A549 (cell line): ENCODE results near the gene SEPHS1. TPM values are rescaled to one million over a fixed set of nuclear protein-coding genes. Genes with fewer than 3 reads are reported as not detected.

Experiments used
- BCL3 ChIP-seq: fragments of >200 bp; sonication (Bioruptor Twin); formaldehyde crosslinking; IDR thresholded peaks from 3 replicates; pipeline ENCODE4 v1.6.1; 2016
- CBX8 ChIP-seq: fragments of 200-600 bp; sonication (generic); IDR thresholded peaks from 2 replicates; pipeline ENCODE4 v1.6.1; 2016
- CEBPB ChIP-seq, 2 experiments: fragments of >200 bp in 1 of 2; sonication (Bioruptor Twin) in 1 of 2; formaldehyde crosslinking in 1 of 2; IDR thresholded peaks; 2 replicates each; pipeline ENCODE4 v1.6.1; 2012 to 2016
- E2F6 ChIP-seq: IDR thresholded peaks from 2 replicates; pipeline ENCODE4 v1.6.1; 2012; ENCODE audit warnings: low read depth, borderline replicate concordance
- EHF ChIP-seq: fragments of 250-450 bp; sonication (Bioruptor Pico); IDR thresholded peaks from 2 replicates; pipeline ENCODE4 v1.5.0; 2020; ENCODE audit warnings: mild to moderate bottlenecking
- ELK1 ChIP-seq: fragments of 150-350 bp; IDR thresholded peaks from 2 replicates; pipeline ENCODE4 v1.6.1; 2014; ENCODE audit warnings: low read depth, mild to moderate bottlenecking, low read length
- EP300 ChIP-seq, 2 experiments: fragments of >200 bp; sonication (Bioruptor Twin); formaldehyde crosslinking; IDR thresholded peaks; 2 replicates in 1 of 2; 3 replicates in 1 of 2; pipeline ENCODE4 v1.6.1; 2016 to 2017
- ESRRA ChIP-seq: fragments of 150-350 bp; IDR thresholded peaks from 2 replicates; pipeline ENCODE4 v1.6.1; 2014; ENCODE audit warnings: mild to moderate bottlenecking, low read length, borderline replicate concordance
- FOSB ChIP-seq: fragments of 250-450 bp; sonication (Bioruptor Pico); IDR thresholded peaks from 2 replicates; pipeline ENCODE4 v1.5.0; 2020; ENCODE audit warnings: mild to moderate bottlenecking, moderate library complexity
- FOSL2 ChIP-seq, 2 experiments: fragments of 450-650 bp in 1 of 2; fragments of >200 bp in 1 of 2; sonication (Bioruptor Twin) in 1 of 2; formaldehyde crosslinking; IDR thresholded peaks; 2 replicates each; pipeline versions ENCODE4 v1.5.0 to v1.6.1; 2016 to 2020; ENCODE audit warnings: mild to moderate bottlenecking in 1 of 2, moderate library complexity in 1 of 2
- FOXS1 ChIP-seq: fragments of 250-450 bp; sonication (Bioruptor Pico); IDR thresholded peaks from 2 replicates; pipeline ENCODE4 v1.5.0; 2020; ENCODE audit warnings: mild to moderate bottlenecking, moderate library complexity
- GATA3 ChIP-seq: IDR thresholded peaks from 2 replicates; pipeline ENCODE4 v1.6.1; 2012; ENCODE audit warnings: borderline replicate concordance
- HEYL ChIP-seq: fragments of 250-450 bp; sonication (Bioruptor Pico); IDR thresholded peaks from 2 replicates; pipeline ENCODE4 v1.8.0; 2021; ENCODE audit warnings: mild to moderate bottlenecking, moderate library complexity
- HOXA7 ChIP-seq: fragments of 250-450 bp; sonication (Bioruptor Pico); IDR thresholded peaks from 2 replicates; pipeline ENCODE4 v1.5.0; 2020; ENCODE audit warnings: mild to moderate bottlenecking, moderate library complexity
- HOXB13 ChIP-seq: fragments of 250-450 bp; sonication (Bioruptor Pico); IDR thresholded peaks from 2 replicates; pipeline ENCODE4 v1.5.0; 2020; ENCODE audit warnings: low read depth, mild to moderate bottlenecking, moderate library complexity
- JUN ChIP-seq, 2 experiments: fragments of >200 bp; sonication (Bioruptor Twin); formaldehyde crosslinking; IDR thresholded peaks; 2 replicates in 1 of 2; 3 replicates in 1 of 2; pipeline ENCODE4 v1.6.1; 2016 to 2017
- KDM1A ChIP-seq: fragments of 200-600 bp; sonication (generic); IDR thresholded peaks from 2 replicates; pipeline ENCODE4 v1.6.1; 2016; ENCODE audit warnings: low read depth, mild to moderate bottlenecking
- KDM5A ChIP-seq: fragments of 200-600 bp; sonication (generic); IDR thresholded peaks from 2 replicates; pipeline ENCODE4 v1.6.1; 2016; ENCODE audit warnings: antibody characterized with exemption, mild to moderate bottlenecking
- MAFK ChIP-seq: fragments of 450-650 bp; IDR thresholded peaks from 2 replicates; pipeline ENCODE4 v1.6.1; 2014; ENCODE audit not compliant: partially characterized antibody
- MAZ ChIP-seq: fragments of 150-350 bp; IDR thresholded peaks from 2 replicates; pipeline ENCODE4 v1.6.1; 2014; ENCODE audit warnings: antibody characterized with exemption, low read depth, low read length, borderline replicate concordance
- NFE2L2 ChIP-seq: fragments of 150-350 bp; conservative IDR thresholded peaks from 2 replicates; pipeline ENCODE4 v1.6.1; 2014; ENCODE audit warnings: low read length
- NR3C1 ChIP-seq: fragments of >200 bp; sonication (Bioruptor Twin); formaldehyde crosslinking; IDR thresholded peaks from 3 replicates; pipeline ENCODE4 v1.6.1; 2017
- PHF8 ChIP-seq: fragments of 200-600 bp; sonication (generic); IDR thresholded peaks from 2 replicates; pipeline ENCODE4 v1.6.1; 2016; ENCODE audit warnings: low read depth, mild to moderate bottlenecking, antibody characterized with exemption, moderate library complexity, borderline replicate concordance
- POLR2A ChIP-seq: IDR thresholded peaks from 2 replicates; pipeline ENCODE4 v1.6.1; 2012; ENCODE audit warnings: mild to moderate bottlenecking, low read length
- POLR2AphosphoS2 ChIP-seq: conservative IDR thresholded peaks from 2 replicates; pipeline ENCODE4 v1.6.1; 2012; ENCODE audit warnings: low read length, improper control_type of control experiment, inconsistent platforms
- RFX5 ChIP-seq: fragments of 450-650 bp; IDR thresholded peaks from 2 replicates; pipeline ENCODE4 v1.7.1; 2014; ENCODE audit warnings: antibody characterized with exemption, mild to moderate bottlenecking, moderate library complexity
- RNF2 ChIP-seq: fragments of 200-600 bp; sonication (generic); IDR thresholded peaks from 2 replicates; pipeline ENCODE4 v1.6.1; 2016; ENCODE audit warnings: low read depth, mild to moderate bottlenecking, antibody characterized with exemption, moderate library complexity, borderline replicate concordance
- SMC3 ChIP-seq: fragments of >200 bp; sonication (Bioruptor Twin); formaldehyde crosslinking; IDR thresholded peaks from 3 replicates; pipeline ENCODE4 v1.6.1; 2018; ENCODE audit warnings: inconsistent platforms
- TFCP2L1 ChIP-seq: fragments of 250-450 bp; sonication (Bioruptor Pico); IDR thresholded peaks from 2 replicates; pipeline ENCODE4 v1.5.0; 2021; ENCODE audit warnings: mild to moderate bottlenecking
- TP53 ChIP-seq: fragments of 250-450 bp; sonication (Bioruptor Pico); IDR thresholded peaks from 2 replicates; pipeline ENCODE4 v1.5.0; 2021; ENCODE audit warnings: mild to moderate bottlenecking, moderate library complexity
- USF2 ChIP-seq: fragments of 450-650 bp; IDR thresholded peaks from 2 replicates; pipeline ENCODE4 v1.6.1; 2014; ENCODE audit warnings: antibody characterized with exemption
- ZFP36 ChIP-seq: fragments of 450-650 bp; IDR thresholded peaks from 2 replicates; pipeline ENCODE4 v1.6.1; 2014; ENCODE audit warnings: borderline replicate concordance; ENCODE audit not compliant: partially characterized antibody
- ZNF302 ChIP-seq: fragments of 250-450 bp; sonication (Bioruptor Pico); IDR thresholded peaks from 2 replicates; pipeline ENCODE4 v1.9.0; 2021; ENCODE audit warnings: inconsistent platforms, mild to moderate bottlenecking, moderate library complexity
- polyA plus RNA-seq, 4 experiments: library from polyadenylated mRNA; depleted of rRNA in 3 of 4; stranded (reverse); fragments of >200 nt; fragmentation: RNase III in 1 of 4; extraction: RNeasy Plus Mini Kit Qiagen cat#74134 plus additional on column Dnase treatment in 1 of 4; gene quantifications; 2 replicates in 3 of 4; 3 replicates in 1 of 4; pipeline ENCODE4 v1.2.3, GENCODE V29; 2011 to 2017
- TF ChIP-seq, protein P1 (sequence below): fragments of 250-450 bp; sonication (Bioruptor Pico); IDR thresholded peaks from 2 replicates; pipeline ENCODE4 v1.5.0; 2021; ENCODE audit warnings: mild to moderate bottlenecking, moderate library complexity, borderline replicate concordance
- TF ChIP-seq, protein P2 (sequence below): fragments of 250-450 bp; sonication (Bioruptor Pico); IDR thresholded peaks from 2 replicates; pipeline ENCODE4 v1.5.0; 2020; ENCODE audit warnings: low read depth, mild to moderate bottlenecking, moderate library complexity
- TF ChIP-seq, protein P3 (sequence below): fragments of >200 bp; sonication (Bioruptor Twin); formaldehyde crosslinking; IDR thresholded peaks from 2 replicates; pipeline ENCODE4 v1.6.1; 2016
- TF ChIP-seq, protein P4 (sequence below): IDR thresholded peaks from 2 replicates; pipeline ENCODE4 v1.6.1; 2012

Gene SEPHS1
- polyA plus RNA-seq, 2 of the 4 experiments (the other 2 are of a cell fraction), result 71.4 to 124 TPM

GRCh38 chr10:13299437-13300287 lies 48.4 kb downstream of the SEPHS1 start, which contains the start of gene PHYH (continued):
- TF ChIP-seq E2F6 (peak; percentile 86), HEYL (CRISPR knock-in tag) (no peak), FOXS1 (CRISPR knock-in tag) (no peak), JUN (IDR thresholded peaks at IDR 0.05) (peak; percentile 87 to 89), MAFK (no peak), POLR2AphosphoS2 (no peak), TFCP2L1 (CRISPR knock-in tag) (no peak), ZFP36 (no peak), FOSB (CRISPR knock-in tag) (no peak), CEBPB (IDR thresholded peaks at IDR 0.05) (no peak), RNF2 (no peak), FOSL2 (IDR thresholded peaks at IDR 0.05) (no peak), FOSL2 (CRISPR knock-in tag; IDR thresholded peaks at IDR 0.05) (no peak), EHF (CRISPR knock-in tag) (no peak), NFE2L2 (no peak), HOXB13 (CRISPR knock-in tag) (no peak), RFX5 (no peak), ESRRA (no peak), GATA3 (no peak), ZNF302 (CRISPR knock-in tag) (no peak), KDM1A (no peak), HOXA7 (no peak), PHF8 (peak; percentile 71), ELK1 (no peak), KDM5A (no peak), MAZ (no peak), USF2 (peak; percentile 78), SMC3 (no peak), POLR2A (peak; percentile 97), BCL3 (peak; percentile 91), TP53 (CRISPR knock-in tag) (peak; percentile 82), EP300 (IDR thresholded peaks at IDR 0.05) (no peak), NR3C1 (no peak), CBX8 (no peak)
- TF ChIP-seq, protein P1, sequence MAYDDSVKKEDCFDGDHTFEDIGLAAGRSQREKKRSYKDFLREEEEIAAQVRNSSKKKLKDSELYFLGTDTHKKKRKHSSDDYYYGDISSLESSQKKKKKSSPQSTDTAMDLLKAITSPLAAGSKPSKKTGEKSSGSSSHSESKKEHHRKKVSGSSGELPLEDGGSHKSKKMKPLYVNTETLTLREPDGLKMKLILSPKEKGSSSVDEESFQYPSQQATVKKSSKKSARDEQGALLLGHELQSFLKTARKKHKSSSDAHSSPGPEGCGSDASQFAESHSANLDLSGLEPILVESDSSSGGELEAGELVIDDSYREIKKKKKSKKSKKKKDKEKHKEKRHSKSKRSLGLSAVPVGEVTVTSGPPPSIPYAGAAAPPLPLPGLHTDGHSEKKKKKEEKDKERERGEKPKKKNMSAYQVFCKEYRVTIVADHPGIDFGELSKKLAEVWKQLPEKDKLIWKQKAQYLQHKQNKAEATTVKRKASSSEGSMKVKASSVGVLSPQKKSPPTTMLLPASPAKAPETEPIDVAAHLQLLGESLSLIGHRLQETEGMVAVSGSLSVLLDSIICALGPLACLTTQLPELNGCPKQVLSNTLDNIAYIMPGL, result 0 out of 2 replicates have a peak, but pooled peaks have one; percentile 54
- TF ChIP-seq, protein P2, sequence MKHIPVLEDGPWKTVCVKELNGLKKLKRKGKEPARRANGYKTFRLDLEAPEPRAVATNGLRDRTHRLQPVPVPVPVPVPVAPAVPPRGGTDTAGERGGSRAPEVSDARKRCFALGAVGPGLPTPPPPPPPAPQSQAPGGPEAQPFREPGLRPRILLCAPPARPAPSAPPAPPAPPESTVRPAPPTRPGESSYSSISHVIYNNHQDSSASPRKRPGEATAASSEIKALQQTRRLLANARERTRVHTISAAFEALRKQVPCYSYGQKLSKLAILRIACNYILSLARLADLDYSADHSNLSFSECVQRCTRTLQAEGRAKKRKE, result no peak
- TF ChIP-seq, protein P3, sequence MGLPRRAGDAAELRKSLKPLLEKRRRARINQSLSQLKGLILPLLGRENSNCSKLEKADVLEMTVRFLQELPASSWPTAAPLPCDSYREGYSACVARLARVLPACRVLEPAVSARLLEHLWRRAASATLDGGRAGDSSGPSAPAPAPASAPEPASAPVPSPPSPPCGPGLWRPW, result no peak
- TF ChIP-seq, protein P4, sequence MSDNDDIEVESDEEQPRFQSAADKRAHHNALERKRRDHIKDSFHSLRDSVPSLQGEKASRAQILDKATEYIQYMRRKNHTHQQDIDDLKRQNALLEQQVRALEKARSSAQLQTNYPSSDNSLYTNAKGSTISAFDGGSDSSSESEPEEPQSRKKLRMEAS, result peak; percentile 75; the same call in 1 of the 2 replicates
